Fibroblast of skin of abdomen (primary cell): Measurements from ENCODE around the gene SFN. TPM values are rescaled to one million over a fixed set of nuclear protein-coding genes. Genes with fewer than 3 reads are reported as not detected.
"Not testable (repeated sequence)": the region's sequence is repeated elsewhere in the genome, so short reads cannot be mapped to it uniquely, and the experiment has no call there.

Source experiments
- DNase-seq: peaks from one replicate; pipeline ENCODE4 v3.0.0-alpha.2; 2013
- polyA plus RNA-seq, 2 experiments: library from polyadenylated mRNA; unstranded; fragments of 120-200 nt; gene quantifications; one replicate each; pipeline ENCODE4 v1.2.1, GENCODE V29; 2013; ENCODE audit not compliant: insufficient read length in 2 of 2

The SFN gene
- polyA plus RNA-seq (2013, experiment 1 of 2; ENCODE audit: insufficient read length), result 0.26 TPM
- 0.14 TPM for polyA plus RNA-seq (2013, experiment 2 of 2; ENCODE audit: insufficient read length)

DNA sequence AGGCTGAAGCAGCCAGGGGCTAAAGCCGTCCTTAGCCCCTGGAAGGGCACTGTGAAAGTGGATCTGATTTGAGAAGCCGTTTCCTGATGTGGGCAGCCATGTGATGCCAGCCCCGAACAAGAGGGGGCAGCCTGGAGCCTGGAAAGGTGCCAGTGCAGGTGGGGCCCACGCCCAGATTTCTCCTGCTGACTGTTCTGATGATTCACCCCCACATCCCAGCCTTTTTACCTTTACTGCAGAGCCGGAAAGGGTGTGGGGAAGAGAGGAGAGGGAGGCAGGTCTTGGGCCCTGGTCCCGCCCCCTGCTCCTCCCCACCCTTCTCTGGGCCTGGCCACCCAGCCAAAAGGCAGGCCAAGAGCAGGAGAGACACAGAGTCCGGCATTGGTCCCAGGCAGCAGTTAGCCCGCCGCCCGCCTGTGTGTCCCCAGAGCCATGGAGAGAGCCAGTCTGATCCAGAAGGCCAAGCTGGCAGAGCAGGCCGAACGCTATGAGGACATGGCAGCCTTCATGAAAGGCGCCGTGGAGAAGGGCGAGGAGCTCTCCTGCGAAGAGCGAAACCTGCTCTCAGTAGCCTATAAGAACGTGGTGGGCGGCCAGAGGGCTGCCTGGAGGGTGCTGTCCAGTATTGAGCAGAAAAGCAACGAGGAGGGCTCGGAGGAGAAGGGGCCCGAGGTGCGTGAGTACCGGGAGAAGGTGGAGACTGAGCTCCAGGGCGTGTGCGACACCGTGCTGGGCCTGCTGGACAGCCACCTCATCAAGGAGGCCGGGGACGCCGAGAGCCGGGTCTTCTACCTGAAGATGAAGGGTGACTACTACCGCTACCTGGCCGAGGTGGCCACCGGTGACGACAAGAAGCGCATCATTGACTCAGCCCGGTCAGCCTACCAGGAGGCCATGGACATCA lies at the start of gene SFN:
TSS of gene SFN (plus strand) at position 369 of the 904 bp plus-strand sequence. CDS start at position 433, 64 bp downstream.
- no peak for DNase-seq

DNA sequence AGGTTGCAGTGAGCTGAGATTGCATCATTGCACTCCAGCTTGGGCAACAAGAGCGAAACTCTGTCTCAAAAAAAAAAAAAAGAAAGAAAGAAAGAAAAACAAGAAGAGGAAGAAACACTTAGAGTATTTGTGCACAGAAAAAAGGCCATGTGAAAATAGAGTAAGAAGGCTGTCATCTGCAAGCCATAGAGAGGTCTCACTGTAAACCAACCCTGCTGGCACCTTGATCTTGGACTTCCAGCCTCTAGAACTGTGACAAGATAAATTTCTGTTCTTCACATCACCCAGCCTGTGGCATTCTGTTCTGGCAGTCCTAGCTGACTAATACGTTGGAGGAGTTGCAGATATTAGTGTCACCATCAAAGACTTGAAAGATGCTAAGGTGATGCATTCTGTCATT lies 48.6 kb upstream of the SFN start:
- no peak for DNase-seq

DNA sequence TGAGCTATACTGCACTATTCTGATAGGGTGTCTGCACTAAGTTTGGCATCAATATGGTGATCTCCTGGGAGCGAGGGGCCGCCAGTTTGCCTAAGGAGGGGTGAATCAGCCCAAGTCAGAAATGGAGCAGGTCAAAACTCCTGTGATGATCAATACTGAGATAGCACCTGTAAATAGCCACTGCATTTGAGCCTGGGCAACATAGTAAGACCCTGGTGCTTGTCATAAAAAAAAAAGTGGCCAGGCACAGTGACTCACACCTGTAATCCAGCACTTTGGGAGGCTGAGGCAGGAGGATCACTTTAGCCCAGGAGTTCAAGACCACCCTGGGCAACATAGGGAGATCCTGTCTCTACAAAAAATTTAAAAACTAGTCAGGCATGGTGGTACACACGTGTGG lies 48.1 kb upstream of the SFN start:
- no peak for DNase-seq

DNA sequence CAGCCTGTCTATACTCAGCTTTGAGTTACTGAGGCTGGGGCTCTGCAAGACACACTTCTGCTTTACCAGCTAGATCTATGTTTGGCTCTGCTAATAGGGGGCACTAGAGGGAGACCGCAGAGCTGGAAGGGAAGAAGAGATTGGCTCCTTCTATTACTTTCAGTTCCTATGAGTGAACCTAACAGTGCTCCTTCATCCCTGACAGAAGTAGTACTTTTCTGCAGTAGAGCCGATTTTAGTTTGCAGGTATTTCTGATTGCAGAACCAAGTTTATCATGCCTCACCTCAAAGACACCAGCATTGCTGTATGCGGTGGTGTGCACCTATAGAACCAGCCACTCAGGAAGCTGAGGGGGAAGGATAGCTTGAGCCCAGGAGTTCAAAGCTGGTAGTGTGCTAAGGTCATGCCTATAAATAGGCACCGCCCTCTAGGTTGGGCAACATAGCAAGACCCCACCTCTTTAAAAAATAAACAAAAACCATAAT lies 42.1 kb upstream of the SFN start:
- no peak for DNase-seq

DNA sequence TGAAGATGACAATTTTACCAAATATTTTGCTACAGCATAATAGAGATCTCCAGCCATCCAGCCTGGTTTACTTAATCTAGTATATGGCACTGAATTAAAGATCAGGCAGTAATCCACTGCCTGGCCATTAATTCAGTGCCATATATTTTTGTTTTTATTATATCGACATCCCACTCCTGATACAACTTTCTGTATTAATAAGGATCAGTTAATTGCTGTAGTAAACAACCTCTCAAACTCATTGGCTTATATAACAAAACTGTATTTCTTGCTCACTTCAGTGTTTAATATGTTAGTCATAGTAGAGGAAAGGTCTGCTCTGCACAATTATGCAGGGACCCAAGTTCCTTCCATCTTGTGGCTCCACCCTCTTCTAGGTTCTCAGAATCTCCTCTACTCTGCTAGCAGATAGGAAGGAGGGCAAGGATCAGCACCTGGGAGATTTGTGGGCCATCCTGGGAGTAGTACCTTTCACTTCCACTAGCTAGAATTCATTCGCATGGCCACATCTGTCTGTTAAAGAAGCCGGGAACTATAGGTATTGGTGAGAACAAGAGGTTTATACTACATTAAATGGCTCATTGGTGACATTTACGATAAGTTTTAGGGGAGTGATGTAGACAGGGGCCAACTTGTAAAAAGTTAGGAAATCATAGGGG lies 40.1 kb upstream of the SFN start:
- DNase-seq, result no peak

DNA sequence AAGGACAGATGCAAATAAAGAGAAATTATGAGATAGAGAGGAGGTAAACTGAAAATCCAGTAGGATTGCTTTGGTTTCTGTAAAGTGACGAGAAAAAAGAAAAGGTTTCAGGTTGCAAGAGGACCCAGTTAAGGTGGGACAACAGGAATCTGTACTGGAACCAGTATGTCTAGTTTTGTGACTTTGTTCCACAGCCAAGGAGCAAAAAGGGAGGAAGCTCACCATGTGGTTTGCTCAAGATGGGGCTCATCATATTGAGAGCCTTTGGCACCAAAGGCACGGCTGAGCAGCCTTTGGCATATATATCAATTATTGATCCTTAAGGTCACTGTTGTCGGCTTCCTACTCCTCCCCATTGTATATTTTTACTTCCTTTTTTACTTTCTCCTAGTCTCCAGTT lies 38.2 kb upstream of the SFN start:
- no peak for DNase-seq

DNA sequence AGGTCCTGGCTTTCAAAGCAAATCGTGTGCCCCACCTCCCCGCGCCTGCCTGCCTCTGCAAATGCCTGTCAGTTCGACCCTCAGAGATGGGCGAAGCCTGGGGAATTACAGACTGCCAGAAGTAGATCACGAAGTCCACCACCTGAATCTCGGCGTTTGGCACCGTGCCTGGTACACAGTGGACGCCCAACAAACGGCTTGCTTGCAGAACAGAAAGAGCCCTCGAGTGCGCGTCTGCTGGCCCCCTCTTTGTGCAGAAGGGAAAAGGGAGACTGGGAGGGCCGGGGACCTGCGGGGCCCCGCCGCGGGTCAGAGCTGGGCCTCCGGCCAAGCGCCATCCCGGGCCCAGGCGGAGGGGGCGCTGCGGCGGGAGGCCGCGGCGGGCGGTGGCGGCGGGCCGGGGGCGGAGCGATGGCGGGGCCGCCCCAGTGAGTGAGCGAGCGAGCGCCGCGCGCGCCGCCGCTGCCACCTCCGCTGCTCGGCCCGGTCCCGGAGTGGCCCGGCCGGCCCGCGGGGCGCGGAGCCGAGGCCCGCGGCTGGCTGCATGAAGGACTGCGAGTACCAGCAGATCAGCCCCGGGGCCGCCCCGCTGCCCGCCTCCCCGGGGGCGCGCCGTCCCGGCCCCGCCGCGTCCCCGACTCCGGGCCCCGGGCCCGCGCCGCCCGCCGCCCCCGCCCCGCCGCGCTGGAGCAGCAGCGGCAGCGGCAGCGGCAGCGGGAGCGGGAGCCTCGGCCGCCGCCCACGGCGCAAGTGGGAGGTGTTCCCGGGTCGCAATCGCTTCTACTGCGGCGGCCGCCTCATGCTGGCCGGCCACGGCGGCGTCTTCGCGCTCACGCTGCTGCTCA lies 36.5 kb upstream of the SFN start, which contains the start of gene ZDHHC18:
TSS of gene ZDHHC18 (plus strand) at position 428 of the 845 bp plus-strand sequence. CDS start at position 545, 117 bp downstream.
- peak; percentile 64 for DNase-seq

DNA sequence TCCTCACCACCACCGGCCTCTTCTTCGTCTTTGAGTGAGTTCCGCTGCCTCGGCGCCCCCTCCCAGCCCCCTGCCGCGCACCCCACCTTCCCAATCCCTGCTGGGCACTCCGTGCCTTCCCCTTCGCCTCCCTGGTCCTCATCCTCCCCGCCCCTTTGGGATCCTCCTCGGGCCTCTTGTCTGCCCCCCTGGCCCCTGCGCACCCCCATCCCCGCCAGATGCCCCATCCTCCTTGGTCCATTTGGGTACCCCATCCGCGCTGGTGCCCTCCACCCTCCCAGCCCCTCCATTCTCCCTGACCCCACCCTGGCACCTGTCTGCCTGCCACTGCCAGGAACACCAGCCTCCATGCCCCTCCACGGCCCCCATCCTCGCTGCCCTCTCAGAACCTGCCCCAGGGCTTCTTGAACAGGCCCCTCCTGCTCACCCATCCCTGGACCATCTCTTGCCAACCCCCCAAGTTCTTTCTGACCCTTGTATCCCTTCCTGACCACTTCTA lies 35.8 kb upstream of the SFN start:
- no peak for DNase-seq

DNA sequence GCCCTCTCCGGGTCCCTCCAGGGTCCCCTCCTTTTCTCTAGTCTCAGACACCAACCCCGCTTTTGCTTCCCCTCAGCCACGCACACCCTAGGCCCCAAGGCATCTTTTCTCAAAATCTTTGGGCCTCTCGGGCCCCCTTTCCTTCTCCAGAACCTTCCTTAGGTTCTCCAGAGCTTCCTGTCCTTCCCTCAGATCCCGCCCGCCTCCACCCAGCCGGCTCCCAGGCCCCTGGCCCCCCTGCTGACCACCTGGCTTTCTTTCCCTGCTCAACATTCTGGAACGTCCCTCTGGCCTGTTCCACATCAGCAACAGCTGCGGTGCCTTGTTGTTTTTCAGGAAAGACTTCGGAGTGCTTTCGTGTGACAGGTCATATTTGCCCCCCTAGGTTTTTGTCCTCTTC lies 35.3 kb upstream of the SFN start:
- DNase-seq, result no peak

DNA sequence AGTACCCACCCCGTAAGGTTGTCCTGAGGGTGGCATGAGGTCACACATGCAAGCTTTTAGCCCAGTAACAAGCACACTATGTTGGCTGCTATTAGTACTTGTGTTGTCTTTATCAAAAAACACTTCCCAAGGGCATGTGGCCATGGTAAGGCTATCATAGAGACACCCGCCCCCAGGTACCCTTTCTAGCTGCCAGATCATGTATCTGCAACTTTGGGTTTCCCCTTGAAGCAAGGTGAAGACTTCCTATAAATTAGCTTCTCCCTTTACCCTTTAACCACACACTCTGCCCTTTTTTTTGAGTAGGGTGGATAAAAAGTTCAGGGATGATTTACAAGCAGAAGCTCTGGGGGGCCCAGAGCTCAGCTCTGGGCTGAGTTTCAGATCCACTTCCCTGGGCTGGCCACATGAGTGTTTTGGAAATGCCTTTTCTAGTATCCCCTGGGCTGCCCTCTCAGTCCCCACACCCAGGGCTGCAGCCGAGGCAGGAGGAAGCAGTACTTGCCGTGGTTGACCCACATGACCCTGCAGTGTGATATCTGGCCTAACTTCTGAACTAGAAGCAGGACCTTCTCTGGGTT lies 34.4 kb upstream of the SFN start:
- no peak for DNase-seq

DNA sequence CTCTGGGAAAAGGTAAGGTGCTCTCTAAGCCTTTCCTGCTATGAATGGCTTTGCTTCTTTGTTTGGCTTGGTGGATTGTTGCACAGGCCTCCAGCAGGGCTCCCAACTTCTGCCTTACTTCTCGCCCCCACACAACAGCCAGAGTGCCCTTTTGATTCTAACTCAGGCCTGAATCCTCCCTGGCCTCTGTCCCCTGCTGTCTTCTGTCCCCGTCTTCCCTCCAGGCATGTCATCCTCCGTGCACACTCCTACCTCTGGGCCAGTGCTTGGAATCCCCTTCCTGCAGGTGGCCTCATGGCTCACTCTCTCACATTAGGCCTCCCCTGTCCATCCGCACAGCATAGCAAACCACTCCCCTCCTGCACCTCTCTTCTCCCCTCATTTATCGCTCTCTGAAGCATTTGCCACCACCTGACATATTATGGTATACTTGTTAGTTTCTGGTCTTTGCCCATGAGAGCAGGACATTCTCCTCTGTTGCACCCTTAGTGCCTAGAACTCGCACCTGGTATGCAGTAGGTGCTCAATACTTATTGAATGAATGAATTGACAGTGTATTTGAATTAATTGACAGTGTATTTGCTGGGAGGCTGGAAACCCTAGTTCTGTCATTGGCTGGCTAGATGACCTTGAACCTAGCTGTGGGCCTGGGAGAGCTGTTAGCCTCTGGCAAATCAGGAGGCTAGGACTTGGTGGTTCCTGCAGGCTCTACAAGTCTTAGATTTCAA lies 33.6 kb upstream of the SFN start:
- no peak for DNase-seq

DNA sequence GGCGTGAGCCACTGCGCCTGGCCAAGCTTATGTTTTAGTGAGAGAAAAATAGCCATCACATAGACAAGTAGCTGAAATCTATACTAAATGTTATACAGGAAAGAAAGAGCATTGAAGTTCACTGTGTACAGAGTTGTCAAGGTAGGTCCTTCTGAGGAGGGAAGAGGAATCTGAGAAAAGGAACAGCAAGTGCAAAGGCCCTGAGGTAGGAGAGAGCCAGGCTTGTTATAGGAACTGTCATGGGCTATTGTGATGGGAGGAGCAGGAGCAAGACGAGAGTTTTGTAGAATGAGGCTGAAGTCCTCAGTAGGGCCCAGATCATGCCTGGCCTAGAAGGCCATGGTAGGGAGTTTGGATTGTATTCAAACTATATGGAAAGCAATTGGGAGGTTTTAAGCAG lies 31.9 kb upstream of the SFN start:
- no peak for DNase-seq

DNA sequence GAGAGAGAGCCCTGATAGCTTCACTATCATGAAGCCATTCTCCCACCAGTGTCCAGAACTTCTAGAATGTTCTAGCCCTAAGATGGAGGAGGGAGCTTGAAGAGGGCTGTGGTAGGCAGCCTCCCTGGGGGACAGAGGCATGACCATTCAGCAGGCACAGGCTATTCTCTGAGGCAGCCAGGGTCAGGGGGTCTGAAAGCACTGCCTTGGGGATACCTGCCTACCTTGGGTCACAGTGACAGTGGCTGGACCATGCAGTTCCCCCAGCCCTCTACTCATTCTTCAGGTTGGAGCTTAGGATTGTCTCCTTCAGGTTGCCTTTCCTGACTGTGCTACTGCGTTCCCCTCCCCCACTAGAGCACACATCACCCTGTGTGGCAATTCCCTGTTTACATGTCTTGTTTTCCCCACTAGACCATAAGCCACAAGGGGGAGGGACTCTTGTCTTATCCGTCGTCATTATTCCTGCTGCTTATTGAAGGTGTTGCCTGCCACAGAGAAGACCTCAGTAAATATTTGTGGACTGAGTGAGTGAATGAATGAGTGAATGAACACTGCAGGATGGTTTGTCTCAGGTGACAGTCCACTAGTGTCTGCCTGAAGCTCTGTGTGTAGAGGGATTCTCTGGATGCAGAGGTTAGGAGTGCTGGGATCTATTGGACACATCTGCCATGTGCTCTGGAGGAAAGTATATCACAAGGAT lies 31.3 kb upstream of the SFN start:
- no peak for DNase-seq

DNA sequence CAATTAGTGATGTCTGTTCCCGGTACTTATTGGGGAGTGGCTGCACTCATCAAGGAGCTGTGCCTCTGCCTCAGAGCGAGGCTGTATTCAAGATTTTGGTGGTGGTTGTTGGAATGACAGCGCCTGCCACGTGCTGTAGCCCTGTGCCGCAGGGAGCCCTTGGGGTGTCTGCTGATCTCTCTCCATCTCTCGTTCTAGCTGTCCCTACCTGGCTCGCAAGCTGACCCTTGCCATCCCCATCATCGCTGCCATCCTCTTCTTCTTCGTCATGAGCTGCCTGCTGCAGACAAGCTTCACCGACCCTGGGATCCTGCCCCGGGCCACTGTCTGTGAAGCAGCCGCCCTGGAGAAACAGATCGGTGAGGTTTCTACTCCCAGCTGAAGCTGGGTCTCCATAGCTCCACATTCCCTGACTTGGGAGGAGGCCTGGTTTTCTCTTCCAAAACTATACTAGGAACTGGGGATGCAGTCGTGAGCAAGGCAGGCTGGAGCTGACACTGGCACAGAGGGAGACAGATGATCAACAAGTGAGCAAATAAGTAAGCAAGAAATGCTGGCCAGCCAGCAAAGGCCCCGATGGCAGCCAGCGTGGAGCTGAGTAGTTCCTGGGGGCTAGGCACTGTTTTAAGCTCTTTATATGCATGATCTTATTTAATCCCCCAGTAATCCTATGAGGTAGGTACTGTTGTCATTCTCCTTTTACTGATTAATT lies 30.5 kb upstream of the SFN start:
- DNase-seq, result no peak

DNA sequence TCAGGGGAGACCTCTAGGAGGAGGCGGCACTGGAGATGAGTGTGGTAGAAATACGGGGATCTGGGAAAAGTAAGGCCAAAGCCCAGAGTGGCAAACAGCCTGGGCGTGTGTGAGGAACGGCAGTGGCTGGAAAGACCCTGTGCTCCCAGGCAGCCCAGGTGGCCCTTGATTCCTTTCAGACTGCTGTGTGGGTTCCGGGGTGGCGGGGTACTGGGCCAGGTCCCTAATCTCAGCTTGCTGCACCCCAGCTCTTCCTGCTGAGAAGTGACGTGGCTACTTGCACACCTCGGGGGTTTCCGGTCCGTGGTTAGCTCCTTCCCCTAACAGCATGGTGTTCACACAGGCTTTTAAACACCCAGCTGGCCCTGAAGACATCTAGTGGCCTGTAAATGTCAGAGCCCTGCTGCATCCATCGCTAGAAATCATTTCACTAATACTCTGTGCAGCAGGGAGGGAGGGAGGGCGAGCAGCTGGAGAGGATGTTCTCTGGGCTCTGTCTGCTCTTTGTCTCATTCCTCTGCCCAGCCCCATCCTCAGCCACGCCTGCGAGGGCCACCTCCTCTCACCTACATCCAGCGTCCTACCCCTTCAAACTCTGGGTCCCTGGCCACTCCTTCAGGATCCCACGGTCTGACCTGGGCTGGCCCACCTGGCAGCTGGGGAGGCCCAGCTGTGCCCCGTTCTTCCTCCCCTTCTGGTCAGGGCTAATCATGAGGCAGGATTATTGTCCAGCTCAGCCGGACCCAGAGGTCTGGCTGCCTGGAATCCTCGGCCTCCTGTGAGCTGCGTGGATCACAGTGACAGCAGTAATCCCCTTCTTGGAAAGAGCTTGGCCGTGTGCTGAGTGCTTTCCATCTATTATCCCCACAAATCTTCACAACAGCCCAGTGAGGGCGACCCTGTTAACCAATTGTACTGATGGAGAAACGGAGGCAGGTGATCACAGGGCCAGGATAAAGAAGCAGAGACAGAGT lies 29.2 kb upstream of the SFN start:
- no peak for DNase-seq

DNA sequence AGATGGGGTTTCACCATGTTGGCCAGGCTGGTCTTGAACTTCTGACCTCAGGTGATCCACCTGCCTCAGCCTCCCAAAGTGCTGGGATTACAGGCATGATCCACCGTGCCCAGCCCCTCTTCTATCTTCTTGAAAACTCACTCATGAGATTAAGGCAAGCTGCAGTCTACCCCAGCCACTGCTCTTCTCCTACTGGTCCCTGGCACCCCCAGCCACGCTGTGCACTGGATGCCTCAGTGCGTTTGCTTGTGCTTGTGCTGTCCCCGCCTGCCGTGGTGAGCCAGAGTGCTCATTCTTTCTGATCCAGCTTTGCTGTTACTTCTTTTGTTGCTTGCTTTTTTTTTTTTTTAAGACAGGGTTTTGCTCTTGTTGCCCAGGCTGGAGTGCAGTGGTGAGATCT lies 25.3 kb upstream of the SFN start:
- DNase-seq, result not testable (repeated sequence)

DNA sequence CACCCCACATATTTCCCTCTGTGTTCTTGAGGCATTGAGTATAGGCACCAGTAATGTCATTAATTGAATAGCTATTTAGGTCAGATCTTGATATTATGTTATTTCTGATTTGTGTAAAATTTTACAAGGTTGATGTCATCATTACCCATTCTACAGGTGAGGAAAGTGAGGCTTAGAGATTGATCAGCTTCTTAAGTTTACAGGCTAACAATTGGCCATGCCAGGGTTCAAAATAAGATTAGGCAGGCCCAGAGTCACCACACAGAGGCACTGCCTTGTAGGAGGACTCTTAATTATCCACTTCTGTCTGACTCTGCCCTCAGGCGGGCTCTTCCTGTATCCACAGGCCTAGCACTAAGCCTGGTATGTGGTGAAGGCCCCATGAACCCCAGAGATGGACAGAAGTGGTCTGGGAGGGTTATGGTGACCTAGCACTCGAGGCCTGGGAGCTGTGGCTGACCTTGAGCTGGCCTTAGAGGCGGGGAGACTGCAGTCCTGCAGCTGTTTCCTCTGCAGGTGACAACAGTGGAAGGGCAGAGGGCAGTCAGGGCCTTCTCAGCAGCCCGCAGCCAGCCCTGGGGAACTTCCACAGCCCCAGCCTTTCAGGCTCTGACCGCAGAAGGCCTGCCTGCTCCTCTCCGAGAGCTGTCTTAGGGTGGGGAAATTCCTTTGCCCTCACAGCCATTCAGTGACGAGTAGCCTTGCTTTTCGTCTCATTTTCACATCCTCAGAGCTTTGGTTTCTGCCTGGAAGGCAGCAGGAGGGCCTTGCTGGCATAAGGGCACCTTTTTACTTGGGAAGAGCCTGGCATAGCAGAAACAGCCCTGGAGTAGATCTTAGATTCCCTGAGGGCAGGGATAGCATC lies 24.2 kb upstream of the SFN start:
- no peak for DNase-seq

DNA sequence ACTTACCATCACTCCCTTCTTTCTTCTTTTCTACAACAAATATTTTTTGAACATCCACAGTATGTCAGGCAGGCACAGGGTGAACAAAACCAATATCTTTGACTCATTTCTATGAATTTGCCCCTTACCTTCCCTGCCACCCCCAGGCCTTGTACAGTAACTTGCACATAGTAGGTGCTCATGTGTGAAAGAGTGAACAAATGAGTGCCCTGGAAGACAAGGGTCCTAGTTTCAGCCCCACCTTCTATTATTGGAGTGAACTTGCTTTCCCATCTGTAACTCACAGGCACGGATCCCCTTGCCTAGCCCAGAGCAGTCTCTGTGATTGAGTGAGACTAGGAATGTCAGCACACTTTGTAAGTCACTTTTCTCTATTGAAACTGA lies 23.6 kb upstream of the SFN start:
- DNase-seq, result no peak
